HEK293 (cell line): Measurements from ENCODE around the gene SOX18.

Experiments
- CTCF ChIA-PET: fragments of 350-600 bp; formaldehyde crosslinking; extraction: SDS; loops from one replicate; lab custom pipeline; 2021; ENCODE audit warnings: antibody characterized with exemption; lab: Yijun Ruan, JAX
- POLR2A ChIA-PET: fragments of 300-600 bp; formaldehyde crosslinking; extraction: SDS; loops from one replicate; lab custom pipeline; 2020; ENCODE audit warnings: antibody characterized with exemption, inconsistent platforms; lab: Yijun Ruan, JAX
- H3K27ac ChIP-seq: fragments of 200-500 bp; sonication (Bioruptor generic); 2 replicates; pipeline ENCODE4 v1.5.1; 2014; ENCODE audit warnings: low read depth, low read length, control low read depth, inconsistent platforms; ENCODE audit errors: extremely low read depth
- H3K36me3 ChIP-seq, 2 experiments: fragments of 200-500 bp in 1 of 2; sonication (Bioruptor generic) in 1 of 2; 1 replicate in 1 of 2; 2 replicates in 1 of 2; pipeline ENCODE4 v1.5.1; 2014 to 2017; ENCODE audit warnings: inconsistent platforms in 2 of 2, low read length in 2 of 2; ENCODE audit not compliant: control insufficient read depth in 2 of 2, insufficient read depth in 1 of 2
- H3K4me1 ChIP-seq: fragments of 200-500 bp; sonication (Bioruptor generic); 2 replicates; pipeline ENCODE4 v1.5.1; 2014; ENCODE audit warnings: mild to moderate bottlenecking, low read length, inconsistent platforms; ENCODE audit not compliant: control insufficient read depth, insufficient read depth
- H3K4me3 ChIP-seq: 2 replicates; pipeline ENCODE4 v1.5.1; 2011; ENCODE audit warnings: low read depth, mild to moderate bottlenecking, control low read depth, low read length, moderate library complexity
- H3K9me3 ChIP-seq: fragments of 200-500 bp; sonication (Bioruptor generic); 2 replicates; pipeline ENCODE4 v1.5.1; 2014; ENCODE audit warnings: low read depth, low read length, inconsistent platforms; ENCODE audit not compliant: control insufficient read depth, insufficient read depth
- GLI2 ChIP-seq: fragments of 450-650 bp; formaldehyde crosslinking; IDR thresholded peaks from 2 replicates; pipeline ENCODE4; 2017; ENCODE audit warnings: missing biosample characterization, missing genetic modification characterization, low read depth, borderline replicate concordance
- SETDB1 ChIP-seq: IDR thresholded peaks from one replicate; pipeline ENCODE4 v1.6.1; 2017; ENCODE audit warnings: mild to moderate bottlenecking, low read length, moderate library complexity, mixed read lengths; ENCODE audit not compliant: insufficient read length
- SP2 ChIP-seq: fragments of 450-650 bp; formaldehyde crosslinking; IDR thresholded peaks from 2 replicates; pipeline ENCODE4 v1.5.1; 2016; ENCODE audit warnings: missing biosample characterization, missing genetic modification characterization
- YY2 ChIP-seq: fragments of 450-650 bp; formaldehyde crosslinking; IDR thresholded peaks from 2 replicates; pipeline ENCODE4 v1.5.1; 2016; ENCODE audit warnings: missing biosample characterization, missing genetic modification characterization
- ZBTB8A ChIP-seq: fragments of 450-650 bp; formaldehyde crosslinking; IDR thresholded peaks from 2 replicates; pipeline ENCODE4 v1.5.1; 2016; ENCODE audit warnings: missing biosample characterization, missing genetic modification characterization
- ZNF157 ChIP-seq: fragments of 450-650 bp; formaldehyde crosslinking; IDR thresholded peaks from 2 replicates; pipeline ENCODE4 v1.5.1; 2016; ENCODE audit warnings: missing biosample characterization, missing genetic modification characterization
- ZNF169 ChIP-seq: fragments of 450-650 bp; formaldehyde crosslinking; IDR thresholded peaks from 2 replicates; pipeline ENCODE4 v1.5.1; 2016; ENCODE audit warnings: missing biosample characterization, missing genetic modification characterization
- ZNF175 ChIP-seq: fragments of 450-650 bp; formaldehyde crosslinking; IDR thresholded peaks from 2 replicates; pipeline ENCODE4 v1.5.1; 2016; ENCODE audit warnings: missing biosample characterization, missing genetic modification characterization
- ZNF324 ChIP-seq: fragments of 450-650 bp; formaldehyde crosslinking; IDR thresholded peaks from 2 replicates; pipeline ENCODE4 v1.5.1; 2016; ENCODE audit warnings: missing biosample characterization, missing genetic modification characterization
- ZNF350 ChIP-seq: fragments of 450-650 bp; formaldehyde crosslinking; IDR thresholded peaks from 2 replicates; pipeline ENCODE4 v1.5.0; 2017; ENCODE audit warnings: missing biosample characterization, mild to moderate bottlenecking, missing genetic modification characterization
- ZNF473 ChIP-seq: fragments of 450-650 bp; formaldehyde crosslinking; IDR thresholded peaks from 2 replicates; pipeline ENCODE4 v1.5.1; 2017; ENCODE audit warnings: missing biosample characterization, missing genetic modification characterization
- ZNF48 ChIP-seq: fragments of 450-650 bp; formaldehyde crosslinking; IDR thresholded peaks from 2 replicates; pipeline ENCODE4 v1.5.1; 2016; ENCODE audit warnings: missing biosample characterization, missing genetic modification characterization
- ZNF514 ChIP-seq: fragments of 450-650 bp; formaldehyde crosslinking; IDR thresholded peaks from 2 replicates; pipeline ENCODE4 v1.5.1; 2016; ENCODE audit warnings: missing biosample characterization, missing genetic modification characterization
- ZNF560 ChIP-seq: fragments of 450-650 bp; formaldehyde crosslinking; IDR thresholded peaks from 2 replicates; pipeline ENCODE4 v1.5.1; 2017; ENCODE audit warnings: missing biosample characterization, missing genetic modification characterization, borderline replicate concordance
- ZNF664 ChIP-seq: fragments of 450-650 bp; formaldehyde crosslinking; IDR thresholded peaks from 2 replicates; pipeline ENCODE4 v1.5.1; 2016; ENCODE audit warnings: missing biosample characterization, missing genetic modification characterization
- ZNF677 ChIP-seq: fragments of 450-650 bp; IDR thresholded peaks from 2 replicates; pipeline ENCODE4 v1.5.0; 2018; ENCODE audit warnings: missing biosample characterization, mild to moderate bottlenecking, missing genetic modification characterization, moderate library complexity
- ZNF768 ChIP-seq: fragments of 450-650 bp; formaldehyde crosslinking; IDR thresholded peaks from 2 replicates; pipeline ENCODE4 v1.5.1; 2018; ENCODE audit warnings: missing biosample characterization, mild to moderate bottlenecking, missing genetic modification characterization
- ZNF776 ChIP-seq: fragments of 450-650 bp; formaldehyde crosslinking; IDR thresholded peaks from 2 replicates; pipeline ENCODE4 v1.5.0; 2017; ENCODE audit warnings: missing biosample characterization, missing genetic modification characterization, borderline replicate concordance
- ZNF777 ChIP-seq: fragments of 450-650 bp; formaldehyde crosslinking; IDR thresholded peaks from 2 replicates; pipeline ENCODE4 v1.5.1; 2017; ENCODE audit warnings: missing biosample characterization, missing genetic modification characterization, borderline replicate concordance
- ZNF791 ChIP-seq: fragments of 450-650 bp; formaldehyde crosslinking; IDR thresholded peaks from 2 replicates; pipeline ENCODE4 v1.5.1; 2016; ENCODE audit warnings: missing biosample characterization, missing genetic modification characterization
- TF ChIP-seq, protein P1 (sequence below): fragments of 450-650 bp; formaldehyde crosslinking; IDR thresholded peaks from 2 replicates; pipeline ENCODE4 v1.5.1; 2016; ENCODE audit warnings: missing biosample characterization, missing genetic modification characterization
- TF ChIP-seq, protein P2 (sequence below): fragments of 450-650 bp; formaldehyde crosslinking; IDR thresholded peaks from 2 replicates; pipeline ENCODE4 v1.5.1; 2016; ENCODE audit warnings: missing biosample characterization, missing genetic modification characterization
- TF ChIP-seq, protein P3 (sequence below): fragments of 450-650 bp; IDR thresholded peaks from 2 replicates; pipeline ENCODE4 v1.5.1; 2018; ENCODE audit warnings: missing biosample characterization, mild to moderate bottlenecking, missing genetic modification characterization

Gene SOX18

DNA sequence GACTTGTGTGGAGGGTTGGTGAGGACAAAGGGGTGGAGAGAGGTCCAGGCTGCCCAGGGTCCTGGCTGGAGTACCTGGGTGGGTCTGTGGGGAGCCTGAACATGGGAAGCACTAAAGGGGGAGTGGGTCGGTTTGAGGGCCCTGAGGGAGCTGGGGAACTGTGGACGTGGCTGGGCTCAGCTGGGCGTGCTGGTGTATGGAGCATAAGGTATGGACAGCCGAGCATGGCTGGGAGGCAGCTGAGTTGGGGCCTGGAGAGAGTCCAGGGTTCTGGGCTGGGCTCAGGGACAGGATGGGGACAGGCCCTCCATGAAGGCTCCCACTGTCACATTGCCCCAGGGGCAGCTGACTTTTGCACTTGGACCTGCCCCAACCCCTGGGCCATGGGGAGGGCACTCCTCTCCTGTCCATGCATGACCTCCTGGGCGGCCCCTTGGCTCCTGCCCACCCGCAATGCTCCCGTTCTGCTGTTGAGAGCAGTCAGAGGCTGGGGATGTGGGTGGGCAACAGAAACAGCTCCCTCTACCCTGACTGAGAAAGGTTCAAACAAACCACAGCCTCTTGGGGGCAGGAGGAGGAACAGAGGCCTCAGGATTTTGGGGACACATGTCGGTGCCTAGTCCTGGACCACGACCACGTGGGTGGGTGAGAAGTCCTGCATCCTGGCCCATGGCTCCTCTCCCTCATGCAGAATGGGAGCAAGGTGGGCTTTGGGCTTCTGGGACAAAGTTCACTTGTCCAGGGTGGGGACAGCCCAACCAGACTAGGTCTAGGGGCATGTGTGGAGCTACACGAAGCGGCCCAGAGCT, 9.0 kb downstream of the SOX18 start:
- H3K4me3 ChIP-seq: no peak overlapping the region
- CTCF ChIA-PET: interaction anchor here (0.6 to 4.4 kb wide), 13 partner anchors 9 to 169 kb away, joined by 3 to 39 read pairs (median 7); partner anchors contain the start of genes PRPF6, SAMD10, SOX18 and TCEA2
- no peaks in the 10 kb centered on the region for H3K36me3 ChIP-seq
- POLR2A ChIA-PET: interaction anchor here (1.0 to 2.9 kb wide), 2 partner anchors 10 to 22 kb away, joined by 3 to 11 read pairs; partner anchors contain the start of gene TCEA2
- peaks cover 7% of the 10 kb centered on the region; the same call in 1 of the 2 replicates for H3K4me1 ChIP-seq
- TF ChIP-seq ZNF175 (no peak), ZNF169 (tag by site-specific recombination) (no peak), ZNF48 (tag by site-specific recombination) (no peak), ZNF157 (tag by site-specific recombination) (no peak), ZNF664 (tag by site-specific recombination) (no peak), ZNF560 (tag by site-specific recombination) (no peak), SP2 (tag by site-specific recombination) (no peak), ZNF350 (tag by site-specific recombination) (no peak), ZNF514 (tag by site-specific recombination) (no peak)
- no peak overlapping the region for H3K27ac ChIP-seq
- H3K9me3 ChIP-seq: no peaks in the 10 kb centered on the region

DNA sequence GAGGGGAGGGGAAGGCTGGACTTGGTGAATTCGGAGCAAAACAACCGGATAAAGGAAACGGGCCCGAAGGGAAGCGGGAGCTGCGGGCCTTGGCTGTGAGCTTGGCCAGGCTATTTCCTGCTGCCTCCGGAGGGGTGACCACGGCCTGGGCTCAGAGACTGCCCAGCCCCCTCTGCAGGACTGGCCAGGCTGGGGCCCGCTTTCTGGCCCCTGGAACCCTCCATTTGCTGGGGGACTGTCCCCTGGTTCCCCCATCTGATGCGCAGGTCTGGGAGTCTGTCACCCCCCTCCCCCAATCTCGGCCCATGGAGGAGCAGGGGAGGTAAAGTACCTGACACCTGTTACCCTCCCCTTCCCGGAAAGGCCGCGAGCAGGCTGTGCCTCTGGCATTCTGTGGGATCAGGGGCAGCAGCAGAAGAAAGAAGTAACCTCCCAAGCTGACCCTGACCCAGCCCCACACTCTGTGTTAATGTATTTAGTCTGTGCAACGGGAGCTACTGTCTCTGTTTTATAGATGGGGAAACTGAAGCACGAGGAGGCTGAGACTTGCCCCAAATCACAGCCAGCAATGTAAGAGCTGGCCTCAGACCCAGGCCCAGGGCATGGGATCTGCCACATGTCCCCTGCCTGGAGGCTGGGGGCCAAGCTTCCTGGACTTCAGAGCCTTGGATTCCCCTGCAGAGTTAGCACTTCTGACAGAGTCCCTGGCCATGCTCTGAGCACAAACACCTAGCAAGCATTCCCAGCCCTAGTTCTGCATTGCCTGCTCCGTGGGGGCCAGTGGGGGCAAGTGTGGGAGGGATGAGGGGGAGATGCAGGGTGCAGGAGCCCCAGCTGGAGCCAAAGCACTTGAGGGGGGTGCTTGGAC, 9.9 kb downstream of the SOX18 start:
- POLR2A ChIA-PET: interaction anchor here (0.5 to 2.9 kb wide), 11 partner anchors 9 to 83 kb away, joined by 3 to 11 read pairs (median 4); partner anchors contain the start of genes PRPF6, TCEA2 and UCKL1
- H3K9me3 ChIP-seq: no peaks in the 10 kb centered on the region
- no peak overlapping the region for H3K27ac ChIP-seq
- CTCF ChIA-PET: interaction anchor here (0.6 to 4.4 kb wide), 23 partner anchors 9 to 168 kb away, joined by 3 to 39 read pairs (median 5); partner anchors contain the start of genes PRPF6, SAMD10, SOX18 and TCEA2
- peak overlapping the region; percentile 46; the same call in 1 of the 2 replicates for H3K4me3 ChIP-seq
- peaks cover 0 to 6% of the 10 kb centered on the region in 2 experiments; a peak in 1 of 3 replicates for H3K36me3 ChIP-seq
- peaks cover 7% of the 10 kb centered on the region; the same call in 1 of the 2 replicates for H3K4me1 ChIP-seq
- TF ChIP-seq, protein P1, sequence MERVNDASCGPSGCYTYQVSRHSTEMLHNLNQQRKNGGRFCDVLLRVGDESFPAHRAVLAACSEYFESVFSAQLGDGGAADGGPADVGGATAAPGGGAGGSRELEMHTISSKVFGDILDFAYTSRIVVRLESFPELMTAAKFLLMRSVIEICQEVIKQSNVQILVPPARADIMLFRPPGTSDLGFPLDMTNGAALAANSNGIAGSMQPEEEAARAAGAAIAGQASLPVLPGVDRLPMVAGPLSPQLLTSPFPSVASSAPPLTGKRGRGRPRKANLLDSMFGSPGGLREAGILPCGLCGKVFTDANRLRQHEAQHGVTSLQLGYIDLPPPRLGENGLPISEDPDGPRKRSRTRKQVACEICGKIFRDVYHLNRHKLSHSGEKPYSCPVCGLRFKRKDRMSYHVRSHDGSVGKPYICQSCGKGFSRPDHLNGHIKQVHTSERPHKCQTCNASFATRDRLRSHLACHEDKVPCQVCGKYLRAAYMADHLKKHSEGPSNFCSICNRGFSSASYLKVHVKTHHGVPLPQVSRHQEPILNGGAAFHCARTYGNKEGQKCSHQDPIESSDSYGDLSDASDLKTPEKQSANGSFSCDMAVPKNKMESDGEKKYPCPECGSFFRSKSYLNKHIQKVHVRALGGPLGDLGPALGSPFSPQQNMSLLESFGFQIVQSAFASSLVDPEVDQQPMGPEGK: 0 out of 2 replicates have a peak, but pooled peaks have one; percentile 24
- no peak for TF ChIP-seq ZNF677 (tag by site-specific recombination)
- TF ChIP-seq ZNF791 (tag by site-specific recombination): no peak
- TF ChIP-seq, protein P2, sequence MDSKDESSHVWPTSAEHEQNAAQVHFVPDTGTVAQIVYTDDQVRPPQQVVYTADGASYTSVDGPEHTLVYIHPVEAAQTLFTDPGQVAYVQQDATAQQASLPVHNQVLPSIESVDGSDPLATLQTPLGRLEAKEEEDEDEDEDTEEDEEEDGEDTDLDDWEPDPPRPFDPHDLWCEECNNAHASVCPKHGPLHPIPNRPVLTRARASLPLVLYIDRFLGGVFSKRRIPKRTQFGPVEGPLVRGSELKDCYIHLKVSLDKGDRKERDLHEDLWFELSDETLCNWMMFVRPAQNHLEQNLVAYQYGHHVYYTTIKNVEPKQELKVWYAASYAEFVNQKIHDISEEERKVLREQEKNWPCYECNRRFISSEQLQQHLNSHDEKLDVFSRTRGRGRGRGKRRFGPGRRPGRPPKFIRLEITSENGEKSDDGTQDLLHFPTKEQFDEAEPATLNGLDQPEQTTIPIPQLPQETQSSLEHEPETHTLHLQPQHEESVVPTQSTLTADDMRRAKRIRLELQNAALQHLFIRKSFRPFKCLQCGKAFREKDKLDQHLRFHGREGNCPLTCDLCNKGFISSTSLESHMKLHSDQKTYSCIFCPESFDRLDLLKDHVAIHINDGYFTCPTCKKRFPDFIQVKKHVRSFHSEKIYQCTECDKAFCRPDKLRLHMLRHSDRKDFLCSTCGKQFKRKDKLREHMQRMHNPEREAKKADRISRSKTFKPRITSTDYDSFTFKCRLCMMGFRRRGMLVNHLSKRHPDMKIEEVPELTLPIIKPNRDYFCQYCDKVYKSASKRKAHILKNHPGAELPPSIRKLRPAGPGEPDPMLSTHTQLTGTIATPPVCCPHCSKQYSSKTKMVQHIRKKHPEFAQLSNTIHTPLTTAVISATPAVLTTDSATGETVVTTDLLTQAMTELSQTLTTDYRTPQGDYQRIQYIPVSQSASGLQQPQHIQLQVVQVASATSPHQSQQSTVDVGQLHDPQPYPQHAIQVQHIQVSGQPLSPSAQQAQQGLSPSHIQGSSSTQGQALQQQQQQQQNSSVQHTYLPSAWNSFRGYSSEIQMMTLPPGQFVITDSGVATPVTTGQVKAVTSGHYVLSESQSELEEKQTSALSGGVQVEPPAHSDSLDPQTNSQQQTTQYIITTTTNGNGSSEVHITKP: peak; percentile 57
- TF ChIP-seq YY2 (tag by site-specific recombination): no peak
- TF ChIP-seq ZNF777 (tag by site-specific recombination): no peak
- no peak for TF ChIP-seq ZNF324
- no peak for TF ChIP-seq ZNF776 (tag by site-specific recombination)
- no peak for TF ChIP-seq ZBTB8A
- TF ChIP-seq ZNF768 (tag by site-specific recombination): no peak
- TF ChIP-seq SETDB1: no peak
- TF ChIP-seq ZNF473 (tag by site-specific recombination): no peak
- TF ChIP-seq GLI2 (tag by site-specific recombination): no peak
- TF ChIP-seq, protein P3, sequence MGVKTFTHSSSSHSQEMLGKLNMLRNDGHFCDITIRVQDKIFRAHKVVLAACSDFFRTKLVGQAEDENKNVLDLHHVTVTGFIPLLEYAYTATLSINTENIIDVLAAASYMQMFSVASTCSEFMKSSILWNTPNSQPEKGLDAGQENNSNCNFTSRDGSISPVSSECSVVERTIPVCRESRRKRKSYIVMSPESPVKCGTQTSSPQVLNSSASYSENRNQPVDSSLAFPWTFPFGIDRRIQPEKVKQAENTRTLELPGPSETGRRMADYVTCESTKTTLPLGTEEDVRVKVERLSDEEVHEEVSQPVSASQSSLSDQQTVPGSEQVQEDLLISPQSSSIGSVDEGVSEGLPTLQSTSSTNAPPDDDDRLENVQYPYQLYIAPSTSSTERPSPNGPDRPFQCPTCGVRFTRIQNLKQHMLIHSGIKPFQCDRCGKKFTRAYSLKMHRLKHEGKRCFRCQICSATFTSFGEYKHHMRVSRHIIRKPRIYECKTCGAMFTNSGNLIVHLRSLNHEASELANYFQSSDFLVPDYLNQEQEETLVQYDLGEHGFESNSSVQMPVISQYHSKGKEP (tag by site-specific recombination): no peak
